Measurements from ENCODE around the gene ACADVL.
"Not testable (repeated sequence)": the region's sequence is repeated elsewhere in the genome, so short reads cannot be mapped to it uniquely, and the experiment has no call there.

The ACADVL gene

GRCh38 chr17:7219812-7220592 is at the start of gene ACADVL, which contains the start of gene DLG4:
Gene ACADVL, plus strand, starts transcription at chr17:7219938. Its CDS starts 47 bp downstream, at chr17:7219985.
Gene DLG4, minus strand, starts transcription at chr17:7219836.
- peak in 1 of 2 experiments; percentile 52 for DNase-seq

- DNase-seq = not testable (repeated sequence)
Observed at GRCh38 chr17:7172522-7173191, 47.1 kb upstream of the ACADVL start.

GRCh38 chr17:7173687-7174602 is 45.8 kb upstream of the ACADVL start:
- no peak for DNase-seq

- no peak for DNase-seq
Observed at GRCh38 chr17:7174603-7175326, 45.0 kb upstream of the ACADVL start.

- DNase-seq = no peak
Observed at GRCh38 chr17:7175330-7175733, 44.4 kb upstream of the ACADVL start.

GRCh38 chr17:7176107-7176840 is 43.5 kb upstream of the ACADVL start:
- DNase-seq = no peak

- no peak for DNase-seq
Observed at GRCh38 chr17:7176841-7177190, 42.9 kb upstream of the ACADVL start.

GRCh38 chr17:7177191-7177953 is 42.4 kb upstream of the ACADVL start:
- peak; percentile 16 to 25 for DNase-seq

- DNase-seq = peak in 1 of 2 experiments; percentile 21
Observed at GRCh38 chr17:7177954-7178477, 41.7 kb upstream of the ACADVL start.

GRCh38 chr17:7178973-7179316 is 40.8 kb upstream of the ACADVL start:
- DNase-seq = no peak

- DNase-seq = no peak
Observed at GRCh38 chr17:7179317-7180254, 40.2 kb upstream of the ACADVL start, which contains the start of gene ASGR1. Gene ASGR1, minus strand, starts transcription at chr17:7179370. Its CDS starts 807 bp downstream, at chr17:7178563.

GRCh38 chr17:7182101-7182500 is 37.6 kb upstream of the ACADVL start:
- DNase-seq = not testable (repeated sequence)

- no peak for DNase-seq
Observed at GRCh38 chr17:7183433-7184090, 36.2 kb upstream of the ACADVL start.

GRCh38 chr17:7184091-7184488 is 35.6 kb upstream of the ACADVL start:
- peak; percentile 2 to 3 for DNase-seq

GRCh38 chr17:7184647-7185046 is 35.1 kb upstream of the ACADVL start:
- no peak for DNase-seq

- DNase-seq = no peak
Observed at GRCh38 chr17:7186241-7186640, 33.5 kb upstream of the ACADVL start.

- DNase-seq = no peak
Observed at GRCh38 chr17:7190276-7190917, 29.3 kb upstream of the ACADVL start.

- DNase-seq = no peak
Observed at GRCh38 chr17:7191069-7191468, 28.7 kb upstream of the ACADVL start.

All from NCI-H2081 (cell line).